OCI-LY1 (cell line): ENCODE results near the gene TMA7B.

Source experiments
- H2AFZ ChIP-seq: fragments of 200-600 bp; sonication (generic), shearing (Covaris generic); 2 replicates; pipeline ENCODE4 v1.6.0; 2014; ENCODE audit warnings: antibody characterized with exemption, mild to moderate bottlenecking, low read length
- H3F3A ChIP-seq: fragments of 200-600 bp; sonication (generic), shearing (Covaris generic); 2 replicates; pipeline ENCODE4 v1.6.0; 2014; ENCODE audit warnings: mild to moderate bottlenecking, antibody characterized with exemption, low read length, moderate library complexity; ENCODE audit not compliant: insufficient read depth
- H3K27ac ChIP-seq: fragments of 200-600 bp; sonication (generic); 2 replicates; pipeline ENCODE4 v1.5.1; 2014; ENCODE audit warnings: low read length, mixed run types, mild to moderate bottlenecking, low read depth; ENCODE audit not compliant: poor library complexity, severe bottlenecking
- H3K27me3 ChIP-seq: fragments of 200-600 bp; sonication (generic); 2 replicates; pipeline ENCODE4 v1.6.0; 2014; ENCODE audit warnings: antibody characterized with exemption, mild to moderate bottlenecking, low read length, moderate library complexity; ENCODE audit not compliant: insufficient read depth
- H3K36me3 ChIP-seq: fragments of 200-600 bp; sonication (generic); 2 replicates; pipeline ENCODE4 v1.6.1; 2014; ENCODE audit warnings: mild to moderate bottlenecking, antibody characterized with exemption, low read length, moderate library complexity, mixed read lengths; ENCODE audit not compliant: insufficient read depth
- H3K4me1 ChIP-seq: fragments of 200-600 bp; sonication (generic); 2 replicates; pipeline ENCODE4 v1.5.1; 2014; ENCODE audit warnings: mild to moderate bottlenecking, low read length, moderate library complexity; ENCODE audit not compliant: insufficient read depth, severe bottlenecking
- H3K4me2 ChIP-seq: fragments of 200-600 bp; sonication (generic), shearing (Covaris generic); 2 replicates; pipeline ENCODE4 v1.6.1; 2014; ENCODE audit warnings: low read length
- H3K4me3 ChIP-seq: fragments of 200-600 bp; sonication (generic); 2 replicates; pipeline ENCODE4 v1.5.1; 2014; ENCODE audit warnings: low read length, low read depth, mild to moderate bottlenecking, mixed read lengths; ENCODE audit not compliant: poor library complexity, severe bottlenecking
- H3K79me2 ChIP-seq: fragments of 200-600 bp; shearing (Covaris generic); 2 replicates; pipeline ENCODE4 v1.6.1; 2016; ENCODE audit warnings: mixed run types, low read length, mixed read lengths; ENCODE audit not compliant: insufficient read depth
- H3K9ac ChIP-seq: fragments of 200-600 bp; sonication (generic), shearing (Covaris generic); 2 replicates; pipeline ENCODE4 v1.6.1; 2014; ENCODE audit warnings: mild to moderate bottlenecking, low read length, mixed read lengths
- H3K9me2 ChIP-seq: fragments of 200-600 bp; sonication (generic), shearing (Covaris generic); 2 replicates; pipeline ENCODE4 v1.6.1; 2014; ENCODE audit warnings: low read depth, mild to moderate bottlenecking, low read length, mixed read lengths
- H3K9me3 ChIP-seq: fragments of 200-600 bp; shearing (Covaris generic); 2 replicates; pipeline ENCODE4 v1.6.1; 2014; ENCODE audit warnings: low read length, mixed read lengths
- H4K20me1 ChIP-seq: fragments of 200-600 bp; sonication (generic), shearing (Covaris generic); 2 replicates; pipeline ENCODE4 v1.6.0; 2016; ENCODE audit warnings: mild to moderate bottlenecking, low read length; ENCODE audit not compliant: insufficient read depth
- EZH2 ChIP-seq: fragments of 200-600 bp; sonication (generic), shearing (Covaris generic); IDR thresholded peaks from 2 replicates; pipeline ENCODE4 v1.8.0; 2017; ENCODE audit warnings: borderline replicate concordance, mixed run types, mild to moderate bottlenecking, antibody characterized with exemption, low read length, moderate library complexity, mixed read lengths
- TF ChIP-seq, protein P1 (sequence below): fragments of 200-600 bp; sonication (generic), shearing (Covaris generic); IDR thresholded peaks from 2 replicates; pipeline ENCODE4 v1.5.1; 2017; ENCODE audit warnings: mild to moderate bottlenecking, antibody characterized with exemption, low read length, moderate library complexity, mixed read lengths

The TMA7B gene

GRCh38 chr22:39974065-39974464, 13.9 kb downstream of the TMA7B start:
- no peak overlapping the region for H3K27ac ChIP-seq
- no peaks in the 10 kb centered on the region for H4K20me1 ChIP-seq
- no peaks in the 10 kb centered on the region for H3K4me1 ChIP-seq
- no peaks in the 10 kb centered on the region for H3K36me3 ChIP-seq
- no peaks in the 10 kb centered on the region for H3K79me2 ChIP-seq
- no peak overlapping the region for H3K9ac ChIP-seq
- no peak overlapping the region for H3K4me2 ChIP-seq
- H3K9me3 ChIP-seq: no peaks in the 10 kb centered on the region
- H3K27me3 ChIP-seq: peaks cover 12% of the 10 kb centered on the region
- H3K9me2 ChIP-seq: no peaks in the 10 kb centered on the region
- no peak for TF ChIP-seq EZH2
- TF ChIP-seq, protein P1, sequence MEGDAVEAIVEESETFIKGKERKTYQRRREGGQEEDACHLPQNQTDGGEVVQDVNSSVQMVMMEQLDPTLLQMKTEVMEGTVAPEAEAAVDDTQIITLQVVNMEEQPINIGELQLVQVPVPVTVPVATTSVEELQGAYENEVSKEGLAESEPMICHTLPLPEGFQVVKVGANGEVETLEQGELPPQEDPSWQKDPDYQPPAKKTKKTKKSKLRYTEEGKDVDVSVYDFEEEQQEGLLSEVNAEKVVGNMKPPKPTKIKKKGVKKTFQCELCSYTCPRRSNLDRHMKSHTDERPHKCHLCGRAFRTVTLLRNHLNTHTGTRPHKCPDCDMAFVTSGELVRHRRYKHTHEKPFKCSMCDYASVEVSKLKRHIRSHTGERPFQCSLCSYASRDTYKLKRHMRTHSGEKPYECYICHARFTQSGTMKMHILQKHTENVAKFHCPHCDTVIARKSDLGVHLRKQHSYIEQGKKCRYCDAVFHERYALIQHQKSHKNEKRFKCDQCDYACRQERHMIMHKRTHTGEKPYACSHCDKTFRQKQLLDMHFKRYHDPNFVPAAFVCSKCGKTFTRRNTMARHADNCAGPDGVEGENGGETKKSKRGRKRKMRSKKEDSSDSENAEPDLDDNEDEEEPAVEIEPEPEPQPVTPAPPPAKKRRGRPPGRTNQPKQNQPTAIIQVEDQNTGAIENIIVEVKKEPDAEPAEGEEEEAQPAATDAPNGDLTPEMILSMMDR: no peak
- no peak overlapping the region for H3K4me3 ChIP-seq
- no peak overlapping the region for H2AFZ ChIP-seq
- H3F3A ChIP-seq: no peaks in the 10 kb centered on the region

DNA sequence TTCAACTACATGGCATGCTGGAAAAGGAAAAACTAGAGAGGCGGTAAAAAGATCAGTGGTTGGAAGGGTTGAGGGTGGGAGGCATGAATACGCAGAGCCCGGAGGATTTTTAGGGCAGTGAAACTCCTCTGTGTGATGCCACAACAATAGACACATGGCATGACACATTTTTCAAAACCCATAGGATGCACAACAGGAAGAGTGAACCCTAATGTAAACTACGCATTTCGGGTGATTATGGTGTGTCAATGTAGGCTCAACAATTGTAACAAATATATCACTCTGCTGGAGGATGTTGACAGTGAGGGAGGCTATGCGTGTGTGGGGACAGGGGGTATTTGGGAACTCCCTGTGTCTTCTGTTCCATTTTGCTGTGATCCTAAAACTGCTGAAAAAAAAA, 18.9 kb downstream of the TMA7B start:
- no peak overlapping the region for H3K4me3 ChIP-seq
- no peak overlapping the region for H2AFZ ChIP-seq
- H3K4me1 ChIP-seq: no peaks in the 10 kb centered on the region
- H4K20me1 ChIP-seq: no peaks in the 10 kb centered on the region
- H3K79me2 ChIP-seq: no peaks in the 10 kb centered on the region
- H3K9me2 ChIP-seq: no peaks in the 10 kb centered on the region
- no peak for TF ChIP-seq EZH2
- TF ChIP-seq, protein P1: no peak
- no peak overlapping the region for H3K4me2 ChIP-seq
- no peaks in the 10 kb centered on the region; the same call in 1 of the 2 replicates for H3K27me3 ChIP-seq
- no peaks in the 10 kb centered on the region for H3K9me3 ChIP-seq
- H3K36me3 ChIP-seq: no peaks in the 10 kb centered on the region
- no peak overlapping the region for H3K27ac ChIP-seq
- no peaks in the 10 kb centered on the region for H3F3A ChIP-seq
- no peak overlapping the region for H3K9ac ChIP-seq

DNA sequence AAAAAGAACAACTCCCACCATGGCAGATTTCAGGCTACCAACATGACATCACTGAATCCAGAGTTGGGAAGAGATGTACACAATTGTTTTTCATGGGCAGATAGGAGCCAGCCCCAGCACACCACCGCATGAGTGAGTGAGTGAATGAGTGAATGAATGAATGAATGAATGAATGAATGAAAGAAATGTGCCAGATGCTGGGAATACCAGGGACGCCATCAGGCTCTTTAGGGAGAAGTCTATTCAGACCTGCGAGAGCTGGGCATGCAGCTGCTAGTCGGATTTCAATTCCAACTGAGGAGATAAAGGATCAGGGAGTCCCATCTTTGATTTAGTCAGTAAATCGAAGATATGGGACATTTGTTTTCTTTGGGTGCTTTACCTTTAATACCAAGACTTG, 19.3 kb downstream of the TMA7B start:
- Histone ChIP-seq H3K27ac (no peak overlapping the region), H3K9me3 (no peaks in the 10 kb centered on the region), H3K9ac (no peak overlapping the region), H3K4me3 (no peak overlapping the region), H3K4me1 (no peaks in the 10 kb centered on the region), H3F3A (no peaks in the 10 kb centered on the region), H3K9me2 (no peaks in the 10 kb centered on the region), H3K4me2 (no peak overlapping the region), H4K20me1 (no peaks in the 10 kb centered on the region), H2AFZ (no peak overlapping the region), H3K27me3 (no peaks in the 10 kb centered on the region; the same call in 1 of the 2 replicates), H3K79me2 (no peaks in the 10 kb centered on the region), H3K36me3 (no peaks in the 10 kb centered on the region)
- TF ChIP-seq, protein P1: no peak
- no peak for TF ChIP-seq EZH2
